Peyer's patch (tissue), 4 donors: Measurements from ENCODE around the gene C20orf96. TPM values are rescaled to one million over a fixed set of nuclear protein-coding genes. Genes with fewer than 3 reads are reported as not detected.

Source experiments
- DNase-seq, 3 donors: peaks; one replicate each; pipeline ENCODE4 v3.0.0-alpha.2; 2017 to 2019
- H3K27ac ChIP-seq, 4 donors: fragments of 200-600 bp; sonication (generic); one replicate each; pipeline ENCODE4 v1.5.1; 2016 to 2019
- H3K27me3 ChIP-seq, 2 donors: fragments of 200-600 bp; sonication (generic); one replicate each; pipeline ENCODE4 v1.5.1; 2019
- H3K36me3 ChIP-seq, 3 donors: fragments of 200-600 bp; sonication (generic); one replicate each; pipeline ENCODE4 v1.5.1; 2016 to 2019
- H3K4me1 ChIP-seq, 4 donors: fragments of 200-600 bp; sonication (generic); one replicate each; pipeline ENCODE4 v1.5.1; 2016 to 2019
- H3K4me3 ChIP-seq, 4 donors: fragments of 200-600 bp; sonication (generic); 1 replicate in 3 of 4; 2 replicates in 1 of 4; pipeline ENCODE4 v1.5.1; 2016 to 2019; ENCODE audit warnings: mild to moderate bottlenecking in 1 of 4
- H3K9me3 ChIP-seq, 4 donors: fragments of 200-600 bp; sonication (generic); one replicate each; pipeline ENCODE4 v1.5.1; 2016 to 2019; ENCODE audit warnings: mild to moderate bottlenecking in 1 of 4
- CTCF ChIP-seq, 6 experiments: fragments of 450-650 bp in 4 of 6; fragments of 200-600 bp in 2 of 6; sonication (generic) in 1 of 6; IDR thresholded peaks; one replicate each; pipeline ENCODE4 v1.5.1; 2017 to 2019; ENCODE audit warnings: antibody characterized with exemption in 6 of 6, mild to moderate bottlenecking in 3 of 6, moderate library complexity in 1 of 6
- POLR2A ChIP-seq, 2 donors: fragments of 450-650 bp; IDR thresholded peaks; one replicate each; pipeline ENCODE4 v1.5.1; 2017; ENCODE audit warnings: antibody characterized with exemption in 2 of 2, mild to moderate bottlenecking in 2 of 2, moderate library complexity in 2 of 2
- total RNA-seq, 4 donors: library from RNA; depleted of rRNA; stranded (reverse); fragments of >200 nt; gene quantifications; one replicate each; pipeline ENCODE4 v1.1.0, GENCODE V29; 2016

Gene C20orf96
- total RNA-seq, 4 donors from 2014 or later: 6.3 to 41.3 (median 10.5) TPM

- no peak for DNase-seq
- peaks cover 0 to 23% (median 2%) of the 10 kb centered on the region in 4 donors for H3K4me1 ChIP-seq
- H3K27ac ChIP-seq: no peak overlapping the region
- no peak for TF ChIP-seq CTCF (IDR thresholded peaks at IDR 0.05)
- no peaks in the 10 kb centered on the region for H3K9me3 ChIP-seq
- no peaks in the 10 kb centered on the region for H3K27me3 ChIP-seq
- no peaks in the 10 kb centered on the region for H3K36me3 ChIP-seq
- H3K4me3 ChIP-seq: no peak overlapping the region
These were observed 38.6 kb upstream of the C20orf96 start for GRCh38 chr20:328975-329695.

- Histone ChIP-seq H3K4me3 (peak overlapping the region in 2 of 4 donors; percentile 78 to 82), H3K9me3 (no peaks in the 10 kb centered on the region), H3K27ac (peak overlapping the region in 3 of 4 donors; percentile 92 to 98 (median 94)), H3K4me1 (peaks cover 0 to 28% (median 2%) of the 10 kb centered on the region in 4 donors), H3K36me3 (no peaks in the 10 kb centered on the region), H3K27me3 (no peaks in the 10 kb centered on the region)
- TF ChIP-seq CTCF (IDR thresholded peaks at IDR 0.05) (no peak), POLR2A (IDR thresholded peaks at IDR 0.05) (no peak)
- no peak for DNase-seq
These were observed 37.8 kb upstream of the C20orf96 start for GRCh38 chr20:328027-328974.

- TF ChIP-seq POLR2A (IDR thresholded peaks at IDR 0.05) (no peak), CTCF (IDR thresholded peaks at IDR 0.05) (no peak)
- peaks cover 0 to 28% (median 2%) of the 10 kb centered on the region in 4 donors for H3K4me1 ChIP-seq
- no peaks in the 10 kb centered on the region for H3K27me3 ChIP-seq
- H3K36me3 ChIP-seq: no peaks in the 10 kb centered on the region
- H3K27ac ChIP-seq: peak overlapping the region; percentile 60 to 98 (median 93)
- H3K4me3 ChIP-seq: peak overlapping the region; percentile 59 to 90 (median 80)
- DNase-seq: peak; percentile 74 to 86 (median 78)
- no peaks in the 10 kb centered on the region for H3K9me3 ChIP-seq
These were observed 36.9 kb upstream of the C20orf96 start for GRCh38 chr20:327186-328026.

- Histone ChIP-seq H3K9me3 (no peaks in the 10 kb centered on the region), H3K4me3 (peak overlapping the region; percentile 59 to 90 (median 80)), H3K36me3 (no peaks in the 10 kb centered on the region), H3K27me3 (no peaks in the 10 kb centered on the region), H3K27ac (peak overlapping the region; percentile 89 to 98 (median 93)), H3K4me1 (peaks cover 0 to 28% (median 2%) of the 10 kb centered on the region in 4 donors)
- peak in 1 of 3 donors; percentile 65 for DNase-seq
- TF ChIP-seq POLR2A (IDR thresholded peaks at IDR 0.05) (no peak), CTCF (IDR thresholded peaks at IDR 0.05) (no peak)
These were observed 36.2 kb upstream of the C20orf96 start for GRCh38 chr20:326645-327185.
